C1 segment of cervical spinal cord (tissue), 14 donors: Measurements from ENCODE around the gene PLEKHO1.
A peak's percentile ranks its signal among the peaks of the same experiment; 100 is the strongest.
"Not testable (repeated sequence)": the region's sequence is repeated elsewhere in the genome, so short reads cannot be mapped to it uniquely, and the experiment has no call there.

ENCODE experiments used
- DNase-seq, 14 donors: peaks; one replicate each; lab custom pipeline; 2025; lab: John Stamatoyannopoulos, UW

The PLEKHO1 gene, protein sequence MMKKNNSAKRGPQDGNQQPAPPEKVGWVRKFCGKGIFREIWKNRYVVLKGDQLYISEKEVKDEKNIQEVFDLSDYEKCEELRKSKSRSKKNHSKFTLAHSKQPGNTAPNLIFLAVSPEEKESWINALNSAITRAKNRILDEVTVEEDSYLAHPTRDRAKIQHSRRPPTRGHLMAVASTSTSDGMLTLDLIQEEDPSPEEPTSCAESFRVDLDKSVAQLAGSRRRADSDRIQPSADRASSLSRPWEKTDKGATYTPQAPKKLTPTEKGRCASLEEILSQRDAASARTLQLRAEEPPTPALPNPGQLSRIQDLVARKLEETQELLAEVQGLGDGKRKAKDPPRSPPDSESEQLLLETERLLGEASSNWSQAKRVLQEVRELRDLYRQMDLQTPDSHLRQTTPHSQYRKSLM

DNA sequence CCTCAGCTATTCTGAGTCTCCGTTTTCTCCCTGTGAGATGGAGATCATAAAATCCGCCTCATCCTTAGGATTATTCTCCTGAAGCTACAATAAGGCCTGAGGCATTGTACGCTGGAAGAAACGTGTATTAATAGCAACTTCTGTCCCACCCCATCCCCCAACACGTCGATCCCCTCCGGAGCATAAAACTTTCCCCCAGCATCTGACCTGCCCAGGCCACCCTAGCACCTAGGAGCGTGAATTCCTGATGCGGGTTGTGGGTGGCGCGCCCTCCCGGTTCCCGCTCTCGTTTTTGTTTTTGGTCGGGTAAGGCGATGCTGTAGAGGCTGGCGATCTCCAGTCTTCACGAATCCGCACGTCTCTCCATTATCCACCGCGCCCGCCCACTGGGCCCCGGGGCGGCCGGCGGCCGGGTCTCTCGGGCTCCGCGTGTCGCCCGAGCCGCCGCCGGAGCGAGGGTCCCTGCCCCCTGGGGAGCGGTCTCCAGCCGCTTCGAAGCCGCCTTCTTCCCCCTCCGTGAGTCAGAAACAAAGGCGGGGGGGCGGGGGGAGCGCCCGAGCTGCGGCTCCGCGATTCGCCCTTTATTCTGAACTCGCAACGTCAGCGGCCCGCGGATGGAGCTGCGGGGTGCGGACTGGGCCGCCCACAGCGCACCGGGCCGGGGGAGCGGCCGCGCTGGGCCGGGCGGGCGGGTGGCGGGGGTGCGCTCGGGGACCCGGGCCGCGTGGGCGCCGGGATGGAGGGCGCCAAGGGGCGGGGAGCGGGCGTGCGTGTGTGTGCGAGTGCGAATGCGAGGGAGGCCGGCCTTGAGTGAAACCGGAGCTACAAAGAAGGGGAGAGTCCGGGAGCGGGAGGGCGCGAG is at the start of gene PLEKHO1:
TSS of gene PLEKHO1 (plus strand) at position 646 of the 862 bp plus-strand sequence. CDS start 342 bp downstream, outside the sequence.
- peak in 12 of 14 donors; percentile 28 to 80 (median 52) for DNase-seq

DNA sequence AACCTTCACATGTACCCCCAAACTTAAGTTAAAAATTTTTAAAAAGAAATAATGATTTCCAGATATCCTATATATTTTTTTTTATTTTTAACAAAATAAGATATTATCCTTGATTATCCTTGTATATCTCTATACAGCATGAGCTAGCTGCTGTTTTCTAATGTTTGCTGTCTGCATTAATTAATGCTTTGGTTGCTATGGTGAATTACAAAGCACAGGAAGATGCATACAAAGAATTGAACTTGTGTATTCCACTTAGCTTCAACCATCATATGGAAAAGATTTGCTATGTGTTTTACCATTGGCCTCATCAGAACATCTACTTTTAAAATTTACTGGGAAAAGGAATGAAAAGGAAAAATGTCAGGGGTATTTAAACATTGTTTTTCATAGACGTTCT is 46.7 kb upstream of the PLEKHO1 start:
- no peak for DNase-seq

DNA sequence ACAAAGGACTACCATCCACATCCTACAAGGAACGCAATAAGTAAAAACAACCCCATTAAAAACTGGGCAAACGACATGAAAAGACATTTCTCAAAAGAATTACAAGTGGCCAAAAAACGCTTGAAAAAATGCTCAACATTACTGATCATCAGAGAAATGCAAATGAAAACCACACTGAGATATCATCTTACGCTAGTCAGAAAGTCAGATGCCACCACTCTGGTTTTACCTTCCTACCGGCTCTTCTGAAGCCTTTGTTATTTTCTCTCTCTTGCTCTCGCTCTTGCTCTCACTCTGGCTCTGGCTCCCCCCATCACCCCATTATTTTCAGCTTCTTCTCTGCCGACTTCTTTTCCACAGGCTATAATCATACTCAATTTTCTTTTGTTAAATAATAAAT is 43.4 kb upstream of the PLEKHO1 start:
- DNase-seq = no peak

- no peak for DNase-seq
Measured at GRCh38 chr1:150109586-150109985, 40.1 kb upstream of the PLEKHO1 start.

DNA sequence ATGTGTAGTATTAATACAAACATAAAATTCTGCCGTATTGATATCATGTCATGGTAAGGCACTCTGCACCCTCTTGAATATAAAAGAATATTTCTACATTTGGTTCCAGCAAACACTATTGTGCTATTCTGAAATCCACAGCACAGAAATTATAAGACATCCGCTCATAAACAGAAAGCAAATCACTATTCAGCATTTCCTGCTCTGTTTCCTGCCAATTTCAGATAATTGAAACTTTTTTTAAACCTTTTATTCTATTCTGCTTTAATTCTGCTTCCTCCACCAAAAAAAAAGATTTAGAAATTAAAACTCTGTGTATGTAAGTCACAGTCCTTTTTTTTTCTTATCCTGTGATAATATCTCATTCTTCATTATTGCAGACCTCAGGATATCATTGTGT is 39.6 kb upstream of the PLEKHO1 start:
- no peak for DNase-seq

DNA sequence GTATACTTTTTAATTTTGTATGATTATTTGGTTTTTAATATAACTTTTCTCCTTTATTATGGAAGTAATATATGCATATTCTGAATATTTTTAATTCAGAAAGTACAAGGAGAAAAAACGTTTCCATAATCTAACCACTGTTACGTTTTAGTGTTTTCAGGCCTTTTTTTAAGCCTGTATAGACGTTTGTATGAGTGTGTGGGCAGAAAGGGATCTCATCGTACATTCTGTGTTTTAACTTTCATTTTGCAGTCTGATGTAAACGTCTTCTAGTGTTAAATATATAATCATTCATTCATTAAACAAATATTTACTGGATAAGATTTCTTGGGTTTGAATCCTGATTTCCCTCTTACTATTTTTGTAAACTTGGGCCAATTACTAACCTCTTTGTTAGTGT is 38.0 kb upstream of the PLEKHO1 start:
- DNase-seq = no peak

GRCh38 chr1:150115121-150115520 is 34.6 kb upstream of the PLEKHO1 start:
- no peak for DNase-seq

DNA sequence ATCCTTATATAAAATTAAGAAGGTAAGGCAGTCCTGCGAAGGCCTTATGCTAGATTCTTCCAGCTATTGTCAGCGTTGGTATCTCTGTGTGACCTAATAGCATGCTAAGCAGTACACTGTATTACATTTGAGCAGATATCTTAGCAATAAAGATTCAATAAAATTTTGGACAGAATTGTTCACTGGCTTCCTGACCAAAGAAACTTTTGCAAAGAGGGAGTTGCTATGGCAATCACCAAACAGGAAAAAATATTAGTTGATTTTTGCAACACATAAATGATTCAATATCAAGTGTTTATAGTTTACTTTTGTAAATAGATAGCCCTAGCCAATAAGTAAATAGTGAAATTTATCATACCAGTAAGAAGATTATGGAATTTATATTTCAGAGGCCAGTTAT is 31.0 kb upstream of the PLEKHO1 start:
- no peak for DNase-seq

DNA sequence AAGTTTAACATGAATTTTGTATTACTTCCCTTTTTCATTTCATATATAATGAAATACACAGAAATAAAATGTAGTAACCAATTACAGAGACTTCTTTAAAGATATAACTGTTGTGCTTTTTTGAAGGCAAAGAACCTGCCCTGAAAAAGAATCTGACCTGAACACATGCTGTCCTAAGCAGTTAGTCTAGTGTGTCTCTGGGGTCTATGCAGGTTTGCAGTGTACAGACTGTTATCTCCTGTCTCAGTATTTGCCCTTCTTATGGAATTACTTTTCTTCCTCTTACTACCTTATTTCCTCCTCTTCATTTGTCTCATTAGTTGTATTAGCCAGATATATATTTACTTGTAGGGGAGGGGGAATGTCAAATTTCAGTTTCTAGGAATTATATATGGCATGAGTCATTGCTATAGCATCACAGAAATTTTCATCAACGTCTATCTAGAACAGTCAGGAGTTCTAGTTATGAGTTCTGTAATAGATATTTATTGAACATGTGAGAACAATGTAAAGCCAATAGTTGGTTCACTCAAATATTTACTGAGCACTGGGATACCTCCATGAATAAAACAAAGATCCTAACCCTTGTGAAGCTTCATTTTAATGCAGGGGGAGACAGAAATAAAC is 28.4 kb upstream of the PLEKHO1 start:
- no peak for DNase-seq

DNA sequence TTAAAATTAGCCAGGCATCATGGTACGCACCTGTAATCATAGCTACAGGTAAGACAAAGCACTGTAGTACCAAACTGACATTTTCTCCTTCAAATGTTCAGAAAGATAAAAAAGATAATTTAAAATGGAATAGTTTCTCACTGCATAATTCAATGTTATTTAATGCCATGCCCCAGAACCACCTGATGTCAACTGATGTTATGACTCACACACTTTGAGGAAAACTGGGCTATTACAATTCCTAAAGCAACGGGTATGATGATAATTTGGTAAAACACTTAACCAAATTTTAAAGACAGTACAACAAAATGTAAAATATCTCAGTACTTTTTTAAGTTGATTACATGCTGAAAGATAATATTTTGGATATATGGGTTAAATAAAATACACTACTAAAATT is 22.9 kb upstream of the PLEKHO1 start:
- no peak for DNase-seq

DNA sequence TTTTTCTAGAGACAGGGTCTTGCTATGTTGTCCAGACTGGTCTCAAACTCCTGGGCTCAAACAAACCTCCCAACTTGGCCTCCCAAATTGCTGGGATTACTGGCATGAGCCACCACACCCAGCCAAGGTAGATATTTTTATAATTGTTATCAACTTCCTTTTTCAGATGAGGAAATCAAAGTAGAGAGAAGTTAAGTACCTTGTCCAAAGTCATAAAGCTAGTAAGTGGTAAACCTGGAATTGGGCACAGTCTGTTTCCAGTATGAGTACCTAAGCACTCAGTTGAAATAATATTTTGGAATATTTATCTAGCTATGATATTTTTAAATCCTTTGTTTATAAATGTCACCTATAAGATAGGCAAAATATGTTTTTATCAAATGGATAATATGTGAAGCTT is 22.3 kb upstream of the PLEKHO1 start:
- DNase-seq = no peak

- DNase-seq = no peak
Measured at GRCh38 chr1:150127868-150128267, 21.8 kb upstream of the PLEKHO1 start.

- no peak for DNase-seq
Measured at GRCh38 chr1:150132372-150132771, 17.3 kb upstream of the PLEKHO1 start.

- DNase-seq = no peak
Measured at GRCh38 chr1:150134537-150134936, 15.2 kb upstream of the PLEKHO1 start.

DNA sequence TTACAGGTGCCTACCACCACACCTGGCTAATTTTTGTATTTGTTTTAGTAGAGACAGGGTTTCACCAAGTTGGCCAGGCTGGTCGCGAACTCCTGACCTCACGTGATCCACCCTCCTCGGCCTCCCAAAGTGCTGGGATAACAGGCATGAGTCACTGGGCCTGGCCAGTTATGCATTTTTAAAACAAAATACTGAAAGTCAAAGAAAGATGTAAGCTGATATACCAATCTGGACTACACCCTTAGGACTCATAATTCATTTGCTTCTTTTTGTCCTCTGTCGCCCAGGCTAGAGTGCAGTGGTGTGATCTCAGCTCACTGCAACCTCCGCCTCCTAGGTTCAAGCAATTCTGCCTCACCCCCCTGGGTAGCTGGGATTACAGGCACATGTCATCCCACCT is 14.3 kb upstream of the PLEKHO1 start:
- DNase-seq = not testable (repeated sequence)

DNA sequence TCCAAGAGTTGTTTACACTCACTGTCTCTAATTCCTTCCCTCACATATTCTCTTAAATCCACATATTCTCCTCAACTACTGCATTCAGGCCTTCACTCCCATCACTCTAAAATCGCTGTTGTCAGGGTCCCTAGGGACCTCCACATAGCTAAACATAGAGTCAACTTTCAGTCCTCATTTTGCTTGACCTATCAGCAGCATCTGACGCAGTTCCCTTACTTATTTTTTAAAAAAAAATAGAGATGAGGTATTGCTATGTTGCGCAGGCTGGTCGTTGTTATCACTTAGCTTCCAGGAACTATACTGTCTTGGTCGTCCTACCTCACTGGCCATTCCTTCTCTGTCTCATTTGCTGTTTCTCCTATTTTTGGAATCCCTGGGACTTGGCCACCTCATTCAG is 11.7 kb upstream of the PLEKHO1 start:
- DNase-seq = no peak

GRCh38 chr1:150141452-150141851 is 8.3 kb upstream of the PLEKHO1 start:
- DNase-seq = no peak

DNA sequence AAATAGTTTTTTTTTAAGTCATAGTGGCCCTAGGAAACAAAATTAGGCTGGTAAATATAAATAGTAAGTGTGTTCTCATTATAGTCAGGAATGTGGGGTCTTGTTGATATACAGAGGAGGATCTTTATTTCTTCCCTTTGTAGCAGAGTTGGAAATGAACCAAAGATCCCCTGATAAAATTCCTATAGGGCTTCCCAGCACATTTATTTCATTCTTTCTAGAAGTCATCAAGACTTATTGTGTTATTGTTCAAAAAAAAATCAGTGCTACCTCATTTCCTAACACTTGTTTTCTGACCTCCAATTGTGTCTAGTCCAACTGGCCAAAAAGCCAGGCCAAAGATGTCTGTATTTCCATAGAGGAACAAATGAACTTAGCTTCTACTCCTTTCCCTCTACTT is 7.6 kb upstream of the PLEKHO1 start:
- DNase-seq = no peak

DNA sequence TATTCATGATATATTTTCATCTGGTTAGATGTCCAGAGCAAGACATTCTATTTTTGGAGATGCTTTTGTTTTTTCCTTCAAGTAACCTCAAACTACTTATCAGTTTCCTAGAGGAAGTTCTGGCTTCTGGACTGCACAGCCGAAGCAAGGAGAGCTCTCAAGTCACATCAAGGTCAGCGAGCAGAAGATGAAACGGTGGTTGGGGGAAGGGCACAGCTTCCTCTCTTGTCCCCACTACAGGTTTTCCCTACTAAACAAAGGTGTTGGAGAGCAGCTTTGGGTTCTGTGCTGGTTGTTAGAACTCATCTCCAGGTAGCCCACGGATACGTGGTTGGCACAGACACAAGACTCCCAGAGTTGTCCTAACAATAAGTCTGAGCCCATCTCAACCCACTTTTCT is 5.1 kb upstream of the PLEKHO1 start:
- no peak for DNase-seq

DNA sequence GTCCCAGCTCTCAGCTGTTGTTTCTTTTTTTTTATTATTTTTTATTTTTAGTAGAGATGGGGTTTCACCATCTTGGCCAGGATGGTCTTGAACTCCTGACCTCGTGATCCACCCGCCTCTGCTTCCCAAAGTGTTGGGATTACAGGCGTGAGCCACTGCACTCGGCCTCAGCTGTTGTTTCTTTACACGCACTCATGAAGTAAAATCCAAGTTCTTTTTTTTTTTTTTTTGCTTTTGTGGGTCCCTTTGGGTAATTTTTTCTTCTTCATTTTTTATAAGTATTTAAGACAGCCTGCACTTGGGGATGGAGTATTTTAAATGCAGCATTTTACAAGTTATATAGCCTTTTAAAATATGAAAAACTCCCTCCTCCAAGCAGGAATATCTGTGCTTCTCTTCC is 3.7 kb upstream of the PLEKHO1 start:
- DNase-seq = not testable (repeated sequence)

GRCh38 chr1:150146849-150147542 is 2.7 kb upstream of the PLEKHO1 start:
- no peak for DNase-seq

DNA sequence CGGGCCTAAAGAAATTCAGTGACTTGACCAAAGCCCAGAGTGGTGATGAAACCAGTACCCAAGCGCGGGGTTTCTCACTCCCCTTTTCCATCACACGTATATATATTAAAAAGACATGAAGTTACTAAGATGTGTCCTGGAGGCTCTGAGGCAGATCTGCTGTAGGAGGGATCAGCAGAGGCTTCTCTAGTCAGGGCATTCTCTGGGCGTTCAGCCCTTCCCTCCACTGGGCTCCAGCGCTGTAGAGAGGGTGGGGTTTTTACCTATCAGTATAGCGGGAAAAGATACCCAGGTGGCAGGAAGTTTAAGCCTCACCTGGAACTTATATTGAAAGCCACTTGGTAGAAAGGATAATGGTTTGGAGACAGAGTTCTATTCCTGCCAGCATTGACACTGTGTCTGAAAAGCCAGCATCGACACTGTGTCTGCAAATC is 862 bp upstream of the PLEKHO1 start:
- peak in 2 of 14 donors; percentile 12 to 72 for DNase-seq
